Activated CD4-positive, alpha-beta T cell treated with anti-CD3 and anti-CD28 coated beads, Interleukin-2, amount 50 U/mL, for 4 hours (primary cell): Measurements from ENCODE around the gene GRK2.
"Not testable (repeated sequence)": the region's sequence is repeated elsewhere in the genome, so short reads cannot be mapped to it uniquely, and the experiment has no call there.

ENCODE experiments used
- DNase-seq, 2 experiments: peaks; one replicate each; pipeline ENCODE4 v3.0.0-alpha.2; 2020

GRK2 gene

GRCh38 chr11:67266449-67267187, at the start of gene GRK2:
TSS of gene GRK2 (plus strand) at chr11:67266473. CDS start at chr11:67266700, 227 bp downstream.
- DNase-seq: no peak

GRCh38 chr11:67227726-67228125, 38.5 kb upstream of the GRK2 start:
- no peak for DNase-seq

DNA sequence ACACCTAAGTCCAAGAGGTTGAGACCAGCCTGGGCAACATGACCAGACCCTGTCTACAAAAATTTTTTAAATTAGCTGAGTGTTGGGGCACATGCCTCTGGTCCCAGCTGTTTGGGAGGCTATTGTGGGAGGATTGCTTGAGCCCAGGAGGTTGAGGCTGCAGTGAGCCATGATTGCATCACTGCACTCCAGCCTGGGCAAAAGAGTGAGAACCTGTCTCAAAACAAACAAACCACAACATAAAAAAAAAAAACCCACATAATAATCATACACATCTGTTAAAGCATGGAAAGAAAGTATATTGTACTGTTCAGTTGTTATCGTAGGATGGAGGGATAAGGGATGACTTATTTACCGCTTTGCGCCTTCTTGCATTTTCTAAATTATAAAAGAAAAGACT, 35.9 kb upstream of the GRK2 start:
- no peak for DNase-seq

GRCh38 chr11:67230886-67231285, 35.4 kb upstream of the GRK2 start:
- DNase-seq: no peak

DNA sequence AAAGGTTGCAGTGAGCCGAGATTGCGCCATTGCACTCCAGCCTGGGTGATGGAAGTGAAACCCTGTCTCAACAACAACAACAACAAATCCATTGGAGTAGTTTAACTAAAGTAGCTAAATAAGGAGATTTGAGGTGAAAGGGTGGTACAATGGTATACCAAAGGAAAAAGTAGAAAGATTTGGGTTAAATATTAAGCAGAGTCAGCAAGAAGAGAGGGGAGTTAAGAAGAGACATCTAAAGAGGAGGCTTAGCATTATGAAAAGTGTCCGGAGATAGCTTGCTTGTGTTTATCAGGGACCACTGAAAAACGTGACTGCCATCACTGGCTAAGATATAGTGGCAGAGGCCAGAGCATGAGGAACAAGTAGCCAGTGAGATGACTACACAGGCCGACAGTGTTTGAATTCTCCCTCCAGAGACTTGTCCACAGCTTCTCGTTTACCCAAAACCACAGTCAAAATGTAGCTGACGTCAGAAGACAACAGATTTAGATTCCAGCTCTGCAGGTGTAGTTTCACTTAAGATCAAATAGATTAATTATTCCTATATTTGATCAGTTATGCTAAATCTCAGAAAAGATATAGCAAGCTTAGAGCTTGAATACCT, 32.6 kb upstream of the GRK2 start:
- no peak for DNase-seq

- DNase-seq: not testable (repeated sequence)
Measured at GRCh38 chr11:67234571-67234970, 31.7 kb upstream of the GRK2 start.

DNA sequence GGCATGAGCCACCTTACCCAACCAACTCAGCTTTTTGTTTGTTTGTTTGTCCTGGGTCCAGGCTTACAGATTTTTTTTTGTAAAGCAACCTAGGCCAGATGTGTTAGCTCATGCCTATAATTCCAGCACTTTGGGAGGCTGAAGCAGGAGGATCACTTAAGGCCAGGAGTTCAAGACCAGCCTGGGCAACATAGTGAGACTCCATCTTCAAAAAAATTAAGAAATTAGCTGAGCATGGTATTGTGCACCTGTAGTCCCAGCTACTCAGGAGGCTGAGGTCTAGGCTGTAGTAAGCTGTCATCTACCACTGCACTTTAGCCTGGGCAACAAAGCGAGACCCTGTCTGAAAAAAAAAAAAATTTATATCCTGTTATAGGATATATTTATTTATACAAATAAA, 28.7 kb upstream of the GRK2 start:
- no peak for DNase-seq

- DNase-seq: no peak
Measured at GRCh38 chr11:67238894-67239782, 27.1 kb upstream of the GRK2 start.

- DNase-seq: peak; percentile 96
Measured at GRCh38 chr11:67239783-67240575, 26.3 kb upstream of the GRK2 start.

DNA sequence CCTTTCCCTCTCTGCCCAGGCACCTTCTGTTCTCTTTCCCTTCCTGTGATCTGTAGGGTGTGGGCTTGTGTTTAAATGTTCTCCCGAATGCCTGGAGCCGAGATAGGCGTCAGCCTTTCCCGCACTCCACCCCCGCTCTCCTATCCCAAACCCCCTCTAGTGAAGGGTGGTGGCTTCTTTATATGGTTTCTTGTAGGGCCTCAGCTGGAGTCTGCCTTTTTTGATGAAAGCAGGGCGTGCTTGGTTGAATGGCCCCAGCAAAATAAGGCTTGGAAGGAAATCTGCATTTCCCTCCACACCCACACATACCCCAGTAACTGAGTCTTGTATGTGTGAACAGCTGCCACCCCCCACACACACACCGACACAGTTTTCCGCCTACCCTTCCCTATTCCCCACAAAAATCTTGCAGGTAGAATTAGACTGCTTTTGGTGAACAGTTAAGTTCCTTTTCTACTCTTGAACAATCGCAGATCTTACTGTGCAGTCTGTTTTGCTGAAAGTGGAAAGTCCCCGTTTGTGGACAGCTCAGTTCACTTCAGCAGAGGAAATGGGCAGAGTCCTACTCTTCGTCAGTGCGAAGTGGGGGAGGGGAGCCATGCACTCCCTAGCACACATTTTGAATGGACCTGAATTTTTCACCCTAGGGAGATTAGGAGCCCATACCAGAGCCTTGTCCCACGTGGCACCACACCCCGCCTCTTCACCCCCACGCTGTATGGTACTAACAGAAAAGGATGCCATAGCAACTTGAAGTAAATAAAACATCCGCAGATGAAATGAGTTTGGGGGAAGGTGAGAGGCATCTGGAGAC, 25.5 kb upstream of the GRK2 start:
- DNase-seq: peak; percentile 71 to 72

DNA sequence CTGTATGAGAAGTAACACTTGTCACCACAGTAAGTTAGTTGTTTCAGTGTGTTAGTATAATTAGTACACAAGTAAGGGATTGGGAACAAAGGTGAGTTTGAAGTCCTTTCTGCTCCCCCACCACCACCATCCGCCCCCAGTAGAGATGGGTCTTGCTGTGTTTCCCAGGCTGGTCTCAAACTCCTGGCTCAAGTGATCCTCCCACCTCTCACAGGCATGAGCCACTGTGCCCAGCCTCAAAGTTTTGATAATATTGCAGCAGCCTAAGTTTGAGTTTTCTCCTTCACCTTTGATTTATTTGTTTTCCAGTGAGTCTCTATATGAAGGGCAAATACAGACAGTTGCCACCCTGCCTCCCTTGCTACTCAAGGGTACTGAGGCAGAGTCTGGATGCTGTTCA, 23.7 kb upstream of the GRK2 start:
- DNase-seq: no peak

DNA sequence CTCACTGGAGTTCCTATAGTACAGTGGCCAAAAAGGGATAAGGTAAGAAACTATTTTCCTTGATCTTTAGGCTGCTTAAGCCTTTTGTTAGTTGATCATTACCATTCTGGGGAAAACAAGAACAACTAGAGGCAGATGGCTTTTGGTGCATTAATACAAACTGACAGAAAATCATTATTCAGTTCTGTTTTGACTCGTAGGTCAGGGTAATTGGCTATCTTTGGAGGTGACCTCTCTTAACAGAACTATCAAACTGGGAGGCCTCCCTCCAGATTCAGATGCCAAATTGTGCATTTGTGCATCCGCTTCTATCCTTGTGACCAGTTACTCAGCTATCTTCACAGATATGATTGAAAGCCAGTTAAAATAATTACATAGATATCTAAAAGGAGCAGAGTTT, 23.2 kb upstream of the GRK2 start:
- no peak for DNase-seq

DNA sequence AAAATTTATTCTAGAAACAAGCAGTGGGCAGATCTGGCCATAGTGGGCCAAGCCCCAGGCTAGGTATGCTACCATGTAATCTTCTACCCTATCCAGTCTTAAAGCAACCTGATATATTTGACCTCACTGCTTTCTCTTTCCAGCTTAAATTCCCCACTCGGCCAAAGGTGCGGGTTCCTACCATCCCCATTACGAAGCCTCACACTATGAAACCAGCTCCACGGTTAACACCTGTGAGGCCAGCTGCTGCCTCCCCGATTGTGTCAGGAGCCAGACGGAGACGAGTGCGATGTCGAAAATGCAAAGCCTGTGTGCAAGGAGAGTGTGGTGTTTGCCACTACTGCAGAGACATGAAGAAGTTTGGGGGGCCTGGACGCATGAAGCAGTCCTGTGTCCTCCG, 21.2 kb upstream of the GRK2 start:
- DNase-seq: no peak

- DNase-seq: no peak
Measured at GRCh38 chr11:67247946-67248550, 18.2 kb upstream of the GRK2 start.

GRCh38 chr11:67248653-67249052, 17.6 kb upstream of the GRK2 start:
- DNase-seq: no peak

DNA sequence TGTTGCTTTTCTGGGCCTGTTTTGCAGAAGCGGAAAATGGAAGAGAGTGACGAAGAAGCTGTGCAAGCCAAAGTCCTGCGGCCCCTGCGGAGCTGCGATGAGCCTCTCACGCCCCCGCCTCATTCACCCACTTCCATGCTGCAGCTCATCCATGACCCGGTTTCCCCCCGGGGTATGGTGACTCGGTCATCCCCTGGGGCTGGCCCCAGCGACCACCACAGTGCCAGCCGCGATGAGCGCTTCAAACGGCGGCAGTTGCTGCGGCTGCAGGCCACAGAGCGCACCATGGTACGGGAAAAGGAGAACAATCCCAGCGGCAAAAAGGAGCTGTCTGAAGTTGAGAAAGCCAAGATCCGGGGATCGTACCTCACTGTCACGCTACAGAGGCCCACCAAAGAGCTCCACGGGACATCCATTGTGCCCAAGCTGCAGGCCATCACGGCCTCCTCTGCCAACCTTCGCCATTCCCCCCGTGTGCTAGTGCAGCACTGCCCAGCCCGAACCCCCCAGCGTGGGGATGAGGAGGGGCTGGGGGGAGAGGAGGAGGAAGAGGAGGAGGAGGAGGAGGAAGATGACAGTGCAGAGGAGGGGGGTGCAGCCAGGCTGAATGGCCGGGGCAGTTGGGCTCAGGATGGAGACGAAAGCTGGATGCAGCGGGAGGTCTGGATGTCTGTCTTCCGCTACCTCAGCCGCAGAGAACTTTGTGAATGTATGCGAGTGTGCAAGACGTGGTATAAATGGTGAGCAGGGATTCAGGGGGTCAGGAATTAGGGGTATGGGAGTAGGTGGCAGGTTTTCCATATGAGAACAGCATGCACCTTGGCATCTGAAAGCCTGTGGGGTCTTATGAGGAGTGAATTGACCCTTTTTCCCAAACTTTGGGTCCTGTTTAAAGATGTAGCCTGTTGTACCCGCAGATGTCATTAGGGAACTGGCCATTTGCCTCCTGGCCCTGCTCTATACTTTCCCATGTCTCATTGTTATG, 15.9 kb upstream of the GRK2 start:
- DNase-seq: no peak

DNA sequence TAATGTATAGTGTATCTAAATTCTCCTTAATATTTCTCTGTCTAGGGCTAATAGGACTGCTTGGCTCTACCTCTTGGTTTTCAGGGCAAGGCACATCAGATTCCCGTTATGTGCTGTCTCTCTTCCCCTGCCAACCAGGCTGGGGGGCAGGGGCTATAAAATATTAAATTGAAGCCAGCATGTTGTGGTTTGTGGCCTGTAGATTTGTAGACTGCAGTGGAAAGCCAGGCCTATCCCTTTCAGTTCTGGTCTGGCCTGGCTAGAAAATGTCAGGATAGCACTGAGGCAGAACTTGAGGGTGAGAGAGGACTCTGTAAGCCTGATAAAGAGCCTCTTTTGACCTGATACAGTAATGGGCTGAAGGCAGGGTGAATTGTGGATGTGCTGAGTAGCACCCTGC, 14.4 kb upstream of the GRK2 start:
- DNase-seq: no peak

GRCh38 chr11:67252831-67253239, 13.4 kb upstream of the GRK2 start:
- no peak for DNase-seq

- DNase-seq: no peak
Measured at GRCh38 chr11:67253872-67254624, 12.2 kb upstream of the GRK2 start.

DNA sequence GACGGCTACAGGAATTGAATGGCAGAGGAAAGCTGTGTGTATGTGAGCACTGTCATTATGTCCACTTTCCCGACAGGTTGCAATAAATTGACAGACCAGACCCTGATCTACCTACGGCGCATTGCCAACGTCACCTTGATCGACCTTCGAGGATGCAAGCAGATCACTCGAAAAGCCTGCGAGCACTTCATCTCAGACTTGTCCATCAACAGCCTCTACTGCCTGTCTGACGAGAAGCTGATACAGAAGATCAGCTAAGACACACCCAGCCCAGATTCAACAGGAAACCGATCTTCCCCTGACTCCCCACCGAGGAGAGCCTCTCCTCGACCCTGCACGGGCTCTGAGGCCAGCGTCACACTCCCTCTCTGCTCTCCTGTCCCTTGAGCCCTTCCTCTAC, 11.5 kb upstream of the GRK2 start:
- DNase-seq: no peak
